GM23248 (cell line): ENCODE data around the gene RASSF3. TPM values are rescaled to one million over a fixed set of nuclear protein-coding genes. Genes with fewer than 3 reads are reported as not detected.
"Not testable (repeated sequence)": the region's sequence is repeated elsewhere in the genome, so short reads cannot be mapped to it uniquely, and the experiment has no call there.

Source experiments
- DNase-seq: peaks from one replicate; pipeline ENCODE4 v3.0.0-alpha.2; 2015
- H2AFZ ChIP-seq: fragments of 200-600 bp; sonication (generic); 2 replicates; pipeline ENCODE4 v1.6.1; 2016; ENCODE audit warnings: antibody characterized with exemption
- H3F3A ChIP-seq: fragments of 200-600 bp; sonication (generic); 2 replicates; pipeline ENCODE4 v1.6.1; 2016; ENCODE audit warnings: mild to moderate bottlenecking, antibody characterized with exemption, mixed run types; ENCODE audit not compliant: insufficient read depth
- H3K27ac ChIP-seq: fragments of 200-600 bp; sonication (generic); 2 replicates; pipeline ENCODE4 v1.5.1; 2016; ENCODE audit warnings: mild to moderate bottlenecking
- H3K27me3 ChIP-seq: fragments of 200-600 bp; sonication (generic); replicated peaks from 2 replicates; pipeline ENCODE4 v1.6.1; 2016; ENCODE audit warnings: mild to moderate bottlenecking; ENCODE audit not compliant: insufficient read depth
- H3K36me3 ChIP-seq: fragments of 200-600 bp; sonication (generic); 2 replicates; pipeline ENCODE4 v1.6.1; 2016; ENCODE audit warnings: low read depth, mild to moderate bottlenecking
- H3K4me1 ChIP-seq: fragments of 200-600 bp; sonication (generic); 2 replicates; pipeline ENCODE4 v1.6.1; 2016; ENCODE audit warnings: mild to moderate bottlenecking; ENCODE audit not compliant: insufficient read depth
- H3K4me2 ChIP-seq: fragments of 200-600 bp; sonication (generic); one replicate; pipeline ENCODE4 v1.6.1; 2016; ENCODE audit warnings: mild to moderate bottlenecking; ENCODE audit not compliant: unreplicated experiment
- H3K4me3 ChIP-seq: fragments of 200-600 bp; sonication (generic); 2 replicates; pipeline ENCODE4 v1.5.1; 2016; ENCODE audit warnings: mild to moderate bottlenecking
- H3K79me2 ChIP-seq: fragments of 200-600 bp; sonication (generic); 2 replicates; pipeline ENCODE4 v1.6.1; 2016; ENCODE audit warnings: mild to moderate bottlenecking; ENCODE audit not compliant: insufficient read depth
- H3K9ac ChIP-seq: fragments of 200-600 bp; sonication (generic); 2 replicates; pipeline ENCODE4 v1.6.1; 2016; ENCODE audit warnings: mild to moderate bottlenecking
- H3K9me2 ChIP-seq: fragments of 200-600 bp; sonication (generic); 2 replicates; pipeline ENCODE4 v1.6.1; 2016; ENCODE audit warnings: mixed run types, mild to moderate bottlenecking, moderate library complexity; ENCODE audit not compliant: insufficient read depth
- H3K9me3 ChIP-seq: fragments of 200-600 bp; sonication (generic); one replicate; pipeline ENCODE4 v1.6.1; 2017; ENCODE audit warnings: low read depth
- H4K20me1 ChIP-seq: fragments of 200-600 bp; sonication (generic); 2 replicates; pipeline ENCODE4 v1.6.0; 2016; ENCODE audit not compliant: insufficient read depth
- EZH2 ChIP-seq: fragments of 200-600 bp; sonication (generic); IDR thresholded peaks from 2 replicates; pipeline ENCODE4 v1.6.1; 2018; ENCODE audit warnings: antibody characterized with exemption, mild to moderate bottlenecking; ENCODE audit not compliant: insufficient read depth, poor library complexity, severe bottlenecking
- EZH2phosphoT487 ChIP-seq: fragments of 200-600 bp; sonication (generic); IDR thresholded peaks from 2 replicates; pipeline ENCODE4 v1.6.1; 2018; ENCODE audit warnings: antibody characterized with exemption, moderate library complexity, mild to moderate bottlenecking, low read depth; ENCODE audit not compliant: insufficient read depth
- WGBS, 2 experiments: methylation state at CpG; one replicate each; pipeline ENCODE4 v1.1.6; 2015 to 2017; ENCODE audit warnings: low lambda C conversion rate in 2 of 2, low coverage in 1 of 2; ENCODE audit errors: missing lambda C conversion rate in 2 of 2; 5-methylcytosine and 5-hydroxymethylcytosine counted together
- in situ Hi-C: fragments of 300-500 bp; cut with MboI; formaldehyde crosslinking; loops from 2 replicates; pipeline ENCODE4 v1.15.0; 2020
- polyA plus RNA-seq: library from polyadenylated mRNA; unstranded; fragments of >200 nt; fragmentation: Nextera tagmentation; extraction: Ambion mirVana; gene quantifications from 2 replicates; pipeline ENCODE4 v1.2.1, GENCODE V29; 2016
- total RNA-seq: library from RNA; depleted of rRNA; stranded (reverse); fragments of >200 nt; shearing (Covaris generic); gene quantifications from 2 replicates; pipeline ENCODE4 v1.2.3, GENCODE V29; 2014

RASSF3 gene
- total and polyA plus RNA-seq, 2 experiments from 2014 or later, result 1.9 to 4.9 TPM

DNA sequence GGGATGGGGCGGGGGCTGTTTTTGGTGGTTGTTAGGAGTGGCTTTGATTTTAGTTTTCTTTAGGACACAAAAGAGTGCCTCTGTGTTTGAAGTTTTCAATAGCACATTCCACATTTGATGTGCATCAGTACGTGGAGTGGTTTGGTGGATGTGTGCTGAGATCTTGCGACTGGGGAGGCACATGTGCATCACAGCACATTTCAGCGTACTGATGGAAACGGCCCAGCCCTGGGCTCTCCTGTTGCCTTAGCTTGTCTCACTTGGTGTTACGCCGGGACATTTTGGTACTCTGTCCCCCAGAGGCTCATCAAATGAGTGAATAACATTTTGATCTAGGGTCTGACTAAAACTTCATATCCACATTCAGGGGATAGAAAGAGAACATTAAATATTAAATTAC lies 78.4 kb downstream of the RASSF3 start:
- Histone ChIP-seq H4K20me1 (no peaks in the 10 kb centered on the region), H3K27me3 (no peaks in the 10 kb centered on the region), H3K4me1 (no peaks in the 10 kb centered on the region), H3K9ac (no peak overlapping the region), H3F3A (no peaks in the 10 kb centered on the region), H3K36me3 (no peaks in the 10 kb centered on the region), H3K4me3 (no peak overlapping the region), H3K9me2 (no peaks in the 10 kb centered on the region), H3K9me3 (no peaks in the 10 kb centered on the region), H3K79me2 (no peaks in the 10 kb centered on the region), H3K27ac (no peak overlapping the region), H2AFZ (no peak overlapping the region), H3K4me2 (no peak overlapping the region)
- TF ChIP-seq EZH2phosphoT487 (no peak), EZH2 (no peak)
- in situ Hi-C loops, result no loop called here
- no peak for DNase-seq
- 74 to 81% methylated on average over 7 of the region's 7 CpGs for WGBS, 2 experiments

GRCh38 chr12:64690236-64690635 lies 79.9 kb downstream of the RASSF3 start:
- H3K9me3 ChIP-seq, DNase-seq, H3F3A ChIP-seq, H3K4me2 ChIP-seq, H2AFZ ChIP-seq, H3K9ac ChIP-seq, in situ Hi-C loops, H4K20me1 ChIP-seq, H3K9me2 ChIP-seq, H3K27ac ChIP-seq, H3K27me3 ChIP-seq, H3K4me3 ChIP-seq, H3K79me2 ChIP-seq, H3K4me1 ChIP-seq, H3K36me3 ChIP-seq: not testable (repeated sequence)
- WGBS, 2 experiments, result 96 to 98% methylated on average over 6 of the region's 6 CpGs

DNA sequence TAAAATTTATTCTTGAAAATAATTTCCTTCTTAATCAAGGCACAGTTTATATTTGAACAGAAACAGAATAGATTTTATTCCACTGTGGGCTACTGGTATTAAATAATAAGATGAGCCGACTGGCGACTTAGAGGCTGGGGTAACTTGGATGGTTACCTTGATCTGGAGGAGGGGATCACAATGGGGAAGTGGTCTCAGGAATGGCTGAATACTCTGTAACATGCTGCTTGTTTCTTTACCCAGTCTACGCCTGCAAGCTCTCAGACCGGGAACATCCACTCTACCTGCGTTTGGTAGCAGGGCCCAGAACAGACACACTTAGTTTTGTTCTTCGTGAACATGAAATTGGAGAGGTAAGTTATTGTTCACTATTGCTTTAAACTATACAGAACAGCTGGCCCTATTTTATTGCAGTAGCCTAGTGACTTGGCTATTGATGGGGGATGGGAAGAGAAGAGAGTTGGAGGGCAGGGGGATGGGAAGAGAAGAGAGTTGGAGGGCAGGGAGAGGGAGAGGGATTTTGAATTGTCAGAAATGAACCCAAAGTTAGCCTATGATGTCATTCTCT lies 81.0 kb downstream of the RASSF3 start:
- in situ Hi-C loops, result no loop called here
- H3K9me2 ChIP-seq, result no peaks in the 10 kb centered on the region
- H3K4me3 ChIP-seq, result no peak overlapping the region
- H3K9me3 ChIP-seq, result no peaks in the 10 kb centered on the region
- H3F3A ChIP-seq, result no peaks in the 10 kb centered on the region
- WGBS, 2 experiments, result 98% methylated on average over 6 of the region's 6 CpGs
- no peaks in the 10 kb centered on the region for H3K4me1 ChIP-seq
- DNase-seq, result no peak
- no peaks in the 10 kb centered on the region for H3K79me2 ChIP-seq
- H3K27me3 ChIP-seq, result no peaks in the 10 kb centered on the region
- H4K20me1 ChIP-seq, result no peaks in the 10 kb centered on the region
- H3K4me2 ChIP-seq, result no peak overlapping the region
- no peak overlapping the region for H3K9ac ChIP-seq
- no peaks in the 10 kb centered on the region for H3K36me3 ChIP-seq
- H2AFZ ChIP-seq, result no peak overlapping the region
- no peak for TF ChIP-seq EZH2
- no peak overlapping the region for H3K27ac ChIP-seq

GRCh38 chr12:64691795-64692583 lies 81.7 kb downstream of the RASSF3 start:
- in situ Hi-C loops, result no loop called here
- 94 to 96% methylated on average over 2 of the region's 2 CpGs for WGBS, 2 experiments
- no peaks in the 10 kb centered on the region for H3K36me3 ChIP-seq

More at GRCh38 chr12:64691795-64692583, 81.7 kb downstream of the RASSF3 start:
- Histone ChIP-seq H3K27ac (no peak overlapping the region), H3K27me3 (no peaks in the 10 kb centered on the region), H4K20me1 (no peaks in the 10 kb centered on the region), H3K4me2 (no peak overlapping the region), H3K9ac (no peak overlapping the region), H3K4me3 (no peak overlapping the region), H2AFZ (no peak overlapping the region), H3K79me2 (no peaks in the 10 kb centered on the region), H3K4me1 (no peaks in the 10 kb centered on the region), H3K9me3 (no peaks in the 10 kb centered on the region), H3F3A (0 out of 2 replicates have a peak, but pooled peaks cover 6% of the 10 kb centered on the region), H3K9me2 (no peaks in the 10 kb centered on the region)
- no peak for TF ChIP-seq EZH2
- no peak for TF ChIP-seq EZH2phosphoT487
- no peak for DNase-seq
